Right lobe of liver (tissue), 4 donors: ENCODE measurements around the gene COL11A2.

Experiments
- POLR2A ChIP-seq: fragments of 450-650 bp; IDR thresholded peaks from one replicate; pipeline ENCODE4 v1.6.1; 2017; ENCODE audit warnings: antibody characterized with exemption, mild to moderate bottlenecking
- TF ChIP-seq, protein P1 (sequence below), 4 donors: fragments of 200-600 bp in 3 of 4; fragments of 450-650 bp in 1 of 4; IDR thresholded peaks; one replicate each; pipeline versions ENCODE4 v1.5.1 to v1.8.0; 2016 to 2022; ENCODE audit warnings: antibody characterized with exemption in 4 of 4, mild to moderate bottlenecking in 2 of 4
- donor health status: DM: no; HTN: no; CAD: no.
- donor health status: DM: no; HTN: no; CAD: no.
- donor health status: DM: no; HTN: yes; CAD: no.

DNA sequence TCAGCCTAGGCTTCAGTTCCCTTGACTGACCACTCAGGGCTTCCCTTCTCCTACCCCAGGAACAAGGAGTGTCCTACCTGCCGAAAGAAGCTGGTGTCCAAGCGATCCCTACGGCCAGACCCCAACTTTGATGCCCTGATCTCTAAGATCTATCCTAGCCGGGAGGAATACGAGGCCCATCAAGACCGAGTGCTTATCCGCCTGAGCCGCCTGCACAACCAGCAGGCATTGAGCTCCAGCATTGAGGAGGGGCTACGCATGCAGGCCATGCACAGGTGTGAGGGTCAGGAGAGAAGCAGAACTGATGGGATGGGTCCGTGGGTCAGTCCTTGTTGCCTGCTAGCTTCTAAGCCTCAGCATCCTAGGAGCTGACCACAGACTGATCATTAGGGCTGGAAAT, 17.6 kb upstream of the COL11A2 start:
- TF ChIP-seq, protein P1, sequence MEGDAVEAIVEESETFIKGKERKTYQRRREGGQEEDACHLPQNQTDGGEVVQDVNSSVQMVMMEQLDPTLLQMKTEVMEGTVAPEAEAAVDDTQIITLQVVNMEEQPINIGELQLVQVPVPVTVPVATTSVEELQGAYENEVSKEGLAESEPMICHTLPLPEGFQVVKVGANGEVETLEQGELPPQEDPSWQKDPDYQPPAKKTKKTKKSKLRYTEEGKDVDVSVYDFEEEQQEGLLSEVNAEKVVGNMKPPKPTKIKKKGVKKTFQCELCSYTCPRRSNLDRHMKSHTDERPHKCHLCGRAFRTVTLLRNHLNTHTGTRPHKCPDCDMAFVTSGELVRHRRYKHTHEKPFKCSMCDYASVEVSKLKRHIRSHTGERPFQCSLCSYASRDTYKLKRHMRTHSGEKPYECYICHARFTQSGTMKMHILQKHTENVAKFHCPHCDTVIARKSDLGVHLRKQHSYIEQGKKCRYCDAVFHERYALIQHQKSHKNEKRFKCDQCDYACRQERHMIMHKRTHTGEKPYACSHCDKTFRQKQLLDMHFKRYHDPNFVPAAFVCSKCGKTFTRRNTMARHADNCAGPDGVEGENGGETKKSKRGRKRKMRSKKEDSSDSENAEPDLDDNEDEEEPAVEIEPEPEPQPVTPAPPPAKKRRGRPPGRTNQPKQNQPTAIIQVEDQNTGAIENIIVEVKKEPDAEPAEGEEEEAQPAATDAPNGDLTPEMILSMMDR (IDR thresholded peaks at IDR 0.05) = no peak
- no peak for TF ChIP-seq POLR2A
